DLD1 (cell line): ENCODE data around the gene SAMD4A.

Experiments used
- in situ Hi-C: cut with HindIII; loops from 2 replicates; pipeline ENCODE4 v1.10.0; 2017; ENCODE audit warnings: low sequenced_read_pairs

Gene SAMD4A

DNA sequence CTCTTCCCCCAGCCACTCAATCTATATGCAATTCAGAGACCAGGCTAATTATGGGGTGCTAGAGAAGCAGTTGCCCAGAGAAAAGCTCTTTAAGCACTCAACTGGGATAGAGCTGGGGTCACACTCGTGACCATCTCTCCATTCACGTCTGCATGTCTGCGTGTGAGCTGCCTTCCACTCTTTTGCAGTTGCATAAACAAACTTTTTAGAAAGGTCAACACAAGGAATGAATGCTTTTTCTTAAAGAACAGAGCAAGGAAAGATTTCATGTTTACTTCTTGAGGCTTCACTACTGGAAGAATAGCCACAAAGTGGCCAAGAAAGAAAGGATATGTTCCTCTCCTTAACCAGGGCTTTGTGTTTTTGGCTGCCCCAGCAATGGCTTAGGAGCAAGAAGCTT is 151.1 kb downstream of the SAMD4A start:
- in situ Hi-C loops, result no loop called here

DNA sequence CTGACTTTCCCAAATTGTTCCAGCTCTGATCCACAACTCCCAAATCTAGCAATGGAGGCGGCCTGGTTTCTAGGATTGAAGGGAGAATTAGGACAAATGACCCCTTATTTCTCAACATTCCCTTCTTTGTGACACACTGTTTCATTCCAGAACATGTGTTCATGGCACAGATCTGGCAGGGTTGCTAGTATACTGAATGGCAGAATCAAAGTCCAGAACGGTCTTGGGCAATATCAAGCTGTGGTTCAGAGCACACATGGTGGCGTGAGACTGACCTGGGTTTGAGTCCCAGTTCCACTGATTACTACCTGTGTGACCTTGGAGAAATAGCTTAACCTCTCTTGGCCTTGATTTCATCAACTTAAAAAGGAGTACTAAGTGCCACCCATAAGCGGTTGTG is 152.5 kb downstream of the SAMD4A start:
- in situ Hi-C loops, result no loop called here

DNA sequence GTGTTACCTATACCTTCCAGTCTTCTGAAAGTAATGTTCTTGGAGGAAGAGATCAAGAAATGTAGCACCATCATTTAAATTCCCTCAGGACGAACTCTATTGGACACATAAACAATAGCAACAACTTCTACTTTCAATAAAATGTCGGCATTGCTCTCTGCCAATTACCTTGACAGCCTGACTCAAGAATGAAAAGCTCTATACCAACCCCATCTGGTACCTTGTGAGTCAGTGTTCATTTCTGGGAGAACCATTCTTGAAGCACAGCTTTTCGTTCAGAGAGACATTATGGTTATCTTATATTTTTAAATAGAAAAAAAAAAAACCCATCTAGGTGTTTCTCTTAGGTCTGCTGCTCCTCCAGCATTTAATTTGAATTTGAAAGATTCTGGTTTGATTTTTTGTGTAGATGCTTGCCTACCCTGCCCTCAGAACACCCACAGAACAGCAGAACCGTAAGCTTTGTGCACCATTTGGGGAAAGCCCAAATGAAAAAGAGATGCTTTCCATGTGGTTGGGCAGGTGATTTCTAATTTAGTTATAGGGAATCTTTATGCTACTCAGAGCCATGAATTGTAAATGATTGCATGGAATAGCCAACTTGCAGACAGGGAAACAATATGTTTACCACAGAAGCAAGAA is 156.0 kb downstream of the SAMD4A start:
- in situ Hi-C loops, result no loop called here

DNA sequence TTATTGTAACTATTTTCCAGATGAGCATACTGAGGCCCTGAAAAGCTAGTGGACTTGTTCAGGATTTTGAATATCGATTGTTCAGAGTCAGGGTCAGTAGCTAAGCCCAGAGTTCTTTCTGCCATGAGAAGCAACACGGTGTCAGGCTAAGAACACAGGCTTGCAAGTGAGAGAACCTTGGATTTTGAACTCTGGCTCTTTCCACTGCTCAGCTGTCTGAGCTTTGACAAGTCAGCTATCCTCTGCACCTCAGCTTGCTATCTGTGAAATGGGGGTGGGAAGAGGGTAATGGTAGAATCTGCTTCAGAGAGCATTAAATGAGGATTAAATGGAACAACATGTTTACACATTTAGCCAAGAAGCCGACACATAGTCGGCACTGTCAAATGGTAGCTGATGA is 157.2 kb downstream of the SAMD4A start:
- in situ Hi-C loops, result no loop called here

DNA sequence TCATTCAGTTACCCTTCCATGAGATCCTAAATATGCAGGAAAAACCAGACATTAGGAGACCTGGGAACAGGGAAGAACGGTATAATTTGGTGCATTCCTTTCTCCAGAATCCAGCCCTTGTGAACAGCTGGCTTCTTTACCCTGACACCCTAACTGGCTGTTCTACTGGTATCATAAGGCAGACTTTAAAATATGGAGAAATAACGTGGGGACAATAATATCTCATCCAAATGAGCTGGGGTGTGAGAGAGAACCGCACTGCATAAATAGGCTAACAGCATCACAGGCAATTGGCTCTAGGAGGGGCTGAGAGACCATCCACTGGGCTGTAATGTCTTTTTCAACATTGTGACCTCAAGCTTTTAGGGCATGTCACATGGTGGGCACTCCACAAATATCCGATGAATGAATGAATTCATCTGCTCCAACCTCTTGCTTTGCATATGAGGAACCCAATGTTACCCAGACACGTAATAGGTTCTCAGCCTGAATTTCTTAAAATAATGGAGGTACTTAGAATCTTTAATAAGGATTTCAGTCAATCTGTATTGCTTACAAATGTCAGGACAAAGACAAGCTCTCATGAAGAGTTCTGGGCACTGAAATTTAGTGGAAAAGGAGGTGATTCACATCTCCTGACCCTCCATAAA is 157.9 kb downstream of the SAMD4A start:
- in situ Hi-C loops, result no loop called here

DNA sequence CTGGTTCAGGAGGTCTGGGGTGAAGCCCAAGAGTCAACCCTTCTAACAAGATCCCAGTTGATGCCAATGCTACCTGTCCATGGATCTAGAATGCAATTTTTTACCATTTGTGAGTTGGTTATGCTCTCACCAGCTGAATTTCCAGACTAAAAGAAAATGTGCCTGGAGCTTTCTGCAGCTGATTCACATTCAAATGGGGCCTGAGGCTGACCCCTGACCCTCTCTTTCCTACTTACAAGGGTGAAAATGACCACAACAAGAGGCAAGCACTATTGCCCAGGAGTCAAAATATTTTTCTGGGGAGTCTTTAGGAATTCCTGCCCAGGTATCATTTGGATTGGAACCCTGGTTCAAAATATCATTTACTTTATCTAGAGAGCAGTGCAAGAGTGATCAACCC is 159.1 kb downstream of the SAMD4A start:
- in situ Hi-C loops, result no loop called here

DNA sequence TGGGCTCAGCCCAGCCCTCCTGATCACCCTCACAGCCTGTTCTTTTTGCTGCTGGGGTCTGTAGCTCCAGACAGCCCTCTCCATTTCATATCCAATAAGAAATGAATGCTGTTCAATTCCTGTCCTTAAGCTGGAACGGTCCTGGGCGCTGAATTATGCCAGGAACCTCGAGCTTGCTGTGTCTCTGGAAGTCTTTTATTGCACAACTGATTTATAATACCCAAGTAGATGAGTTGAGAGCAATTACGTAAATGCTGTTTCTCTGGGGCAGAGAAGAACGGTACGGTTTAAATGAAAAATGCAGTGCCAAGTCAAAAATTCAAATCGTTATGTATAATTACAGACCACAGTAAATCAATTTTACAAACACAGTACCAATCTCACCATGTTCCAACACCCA is 161.0 kb downstream of the SAMD4A start:
- in situ Hi-C loops, result no loop called here

DNA sequence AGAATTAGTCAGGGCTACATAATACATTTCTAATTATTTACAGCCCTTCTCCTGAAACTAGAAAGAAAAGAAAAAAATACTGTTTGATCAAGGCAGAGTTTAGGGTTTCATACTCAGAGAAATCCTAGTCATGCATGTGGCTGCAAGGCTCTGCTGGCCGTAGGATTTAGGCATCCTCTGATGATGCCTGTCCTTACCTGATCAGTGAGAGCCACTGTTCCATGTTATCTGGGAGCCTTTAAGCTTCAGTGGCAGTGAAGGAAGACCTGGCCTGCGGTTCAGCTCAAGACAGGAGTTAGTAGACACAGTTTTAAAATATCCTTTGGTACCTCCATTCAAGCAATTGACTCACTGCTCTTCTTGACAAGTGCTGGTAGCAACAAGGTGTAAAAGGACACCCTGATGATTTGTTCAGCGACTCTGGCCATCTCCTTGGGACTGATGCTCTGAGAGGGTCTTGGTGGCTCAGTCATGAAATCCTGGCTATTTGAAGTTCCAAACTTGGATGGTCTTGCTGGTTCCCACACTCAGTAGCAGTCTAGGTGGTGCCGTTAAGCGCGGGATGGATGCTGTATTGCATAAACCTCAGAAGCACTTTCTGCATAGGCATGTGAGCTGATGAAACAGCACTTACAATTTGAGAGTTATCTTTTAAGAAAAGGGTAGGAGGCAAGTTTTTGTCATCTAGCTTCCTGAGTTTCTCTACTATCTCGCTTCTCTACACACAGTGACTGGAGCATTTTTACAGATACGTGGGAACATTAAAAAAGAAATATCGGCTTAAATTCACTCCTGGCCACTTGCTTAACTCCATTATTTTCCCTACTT is 162.0 kb downstream of the SAMD4A start:
- in situ Hi-C loops, result no loop called here

DNA sequence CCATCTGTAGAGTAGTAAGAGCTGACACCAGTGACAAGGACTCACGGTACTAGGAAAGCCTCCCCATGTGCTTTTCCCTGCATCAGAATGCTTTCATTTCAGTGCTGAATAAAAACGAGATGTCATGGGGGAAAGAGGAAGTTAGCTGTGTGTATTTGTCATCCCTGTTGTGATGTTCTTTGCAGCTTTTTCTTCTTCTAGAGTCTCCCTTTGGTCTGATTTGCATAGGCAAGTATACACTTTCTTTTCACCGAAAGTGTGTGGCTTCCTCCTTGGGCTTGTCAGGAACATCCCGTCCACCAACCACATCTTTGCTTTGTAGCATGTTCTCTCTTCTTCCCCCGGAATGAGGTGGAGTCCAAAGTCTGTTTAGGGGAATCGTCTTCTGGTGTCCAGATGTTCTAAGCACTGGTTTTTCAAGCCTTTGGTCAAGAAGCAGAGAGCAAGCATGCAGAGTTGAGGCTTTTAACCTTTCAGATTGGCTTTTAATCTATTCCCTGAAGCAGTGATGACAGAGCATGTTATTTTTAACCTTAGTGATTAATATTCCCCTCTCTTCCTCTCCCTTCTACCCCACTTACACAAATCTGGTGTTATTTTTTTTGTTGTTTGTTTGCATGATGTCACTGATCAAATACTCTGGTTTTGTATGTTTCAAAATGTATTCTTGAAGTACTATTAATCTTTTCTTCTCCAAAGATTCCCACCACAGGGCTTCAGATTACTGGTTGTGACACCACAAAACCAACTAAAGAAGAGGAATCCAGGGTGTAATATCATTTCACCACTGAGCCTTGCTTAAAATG is 163.4 kb downstream of the SAMD4A start:
- in situ Hi-C loops, result no loop called here

DNA sequence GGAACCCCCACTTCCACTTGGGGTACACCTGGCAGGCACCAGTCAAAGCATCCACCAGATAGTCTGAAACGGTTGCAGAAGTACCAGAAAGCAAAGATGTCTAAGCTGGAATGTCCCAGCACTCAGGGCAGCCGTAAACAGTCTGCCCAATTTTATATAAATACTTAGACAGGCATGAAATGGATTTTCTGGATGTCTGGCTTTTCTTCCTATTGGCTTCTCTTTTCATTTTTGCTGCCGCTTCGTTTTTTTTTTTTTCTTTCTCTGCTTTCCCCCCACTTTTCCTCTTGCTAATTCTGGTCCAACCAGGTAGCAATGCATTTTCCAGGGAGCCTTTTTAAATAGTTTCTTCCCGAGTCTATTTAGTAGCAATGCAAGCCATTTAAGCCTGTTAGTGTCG is 168.0 kb downstream of the SAMD4A start:
- in situ Hi-C loops, result no loop called here

DNA sequence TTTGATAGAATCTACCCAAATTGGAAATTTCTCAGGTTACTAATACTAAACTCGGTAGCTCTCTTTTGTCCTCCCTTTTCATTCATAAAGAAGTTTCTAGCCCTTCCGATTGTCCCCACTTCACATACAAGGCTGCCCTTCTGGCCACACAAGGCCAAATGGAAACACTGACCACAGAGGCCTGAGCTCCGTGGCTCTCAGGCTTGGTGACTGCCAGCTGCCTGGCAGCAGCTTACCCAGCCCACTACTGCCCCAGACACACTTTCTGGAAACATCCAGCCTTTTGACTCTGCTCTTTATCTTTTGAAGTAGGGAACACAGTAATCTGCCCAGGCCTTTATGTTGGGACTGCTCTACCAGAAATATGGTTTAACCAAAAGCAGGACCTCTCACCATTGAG is 168.5 kb downstream of the SAMD4A start:
- in situ Hi-C loops, result no loop called here

DNA sequence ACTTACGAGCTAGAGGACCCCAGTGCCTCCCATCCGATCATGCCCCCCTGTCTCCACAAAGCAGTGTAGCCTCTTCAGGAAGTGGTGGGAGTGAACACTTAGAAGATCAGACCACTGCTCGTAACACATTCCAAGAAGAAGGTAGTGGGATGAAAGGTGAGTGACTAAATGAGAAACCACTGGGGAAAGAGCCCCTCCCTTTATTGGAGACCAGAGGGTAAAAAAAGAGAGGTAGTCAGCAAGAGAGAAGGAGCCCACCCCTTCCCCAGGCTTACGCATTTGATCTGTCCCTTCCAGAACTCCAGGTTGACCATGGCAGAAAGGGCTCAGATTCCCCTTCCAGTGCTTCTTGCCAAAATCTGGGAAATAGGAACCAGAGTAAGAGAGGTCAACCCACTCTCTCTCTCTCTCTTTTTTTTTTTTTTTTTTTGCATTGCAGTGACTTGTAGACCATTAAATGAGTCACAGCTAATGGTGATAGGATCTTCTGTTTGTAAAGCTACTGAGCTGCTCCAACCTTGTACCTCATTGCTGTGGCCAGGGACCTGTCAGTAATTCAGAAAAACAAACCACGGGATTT is 170.3 kb downstream of the SAMD4A start:
- in situ Hi-C loops, result no loop called here

DNA sequence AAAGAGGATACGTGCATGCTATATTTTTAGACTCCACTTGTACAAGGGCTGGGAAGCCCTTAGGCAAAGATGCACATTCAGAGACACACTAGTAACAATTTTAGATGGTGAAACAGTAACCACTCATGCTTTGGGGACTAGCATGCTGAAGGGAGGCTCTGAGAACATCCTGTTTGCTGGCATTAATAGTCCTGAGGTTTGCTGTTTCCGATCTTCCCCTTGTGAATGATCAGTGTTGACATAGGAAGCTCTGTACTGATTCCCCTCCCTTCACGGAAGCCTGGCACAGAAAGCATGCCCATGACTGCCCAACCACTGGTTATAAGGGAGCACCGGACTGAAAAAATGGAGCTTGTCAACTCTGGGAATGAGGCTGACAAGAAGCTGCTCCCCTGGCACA is 171.1 kb downstream of the SAMD4A start:
- in situ Hi-C loops, result no loop called here

DNA sequence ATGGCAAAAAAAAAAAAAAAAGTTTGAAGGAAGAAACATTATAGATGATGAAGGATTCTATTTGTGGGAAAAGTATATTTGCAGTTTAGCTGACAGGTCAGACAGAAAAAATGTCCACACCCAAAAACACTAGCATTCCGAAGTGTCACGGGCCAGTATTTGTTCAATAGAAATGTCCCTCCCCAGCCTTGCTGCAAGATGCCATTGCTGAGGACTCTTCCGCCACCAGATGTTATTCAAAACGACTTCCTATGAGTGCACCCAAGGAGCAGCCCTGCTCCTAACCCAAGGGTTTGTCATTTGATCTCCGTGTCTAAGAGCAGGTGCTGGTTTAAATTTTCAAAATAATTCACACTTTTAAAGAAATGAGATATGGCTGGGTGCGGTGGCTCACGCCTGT is 172.6 kb downstream of the SAMD4A start:
- in situ Hi-C loops, result no loop called here

DNA sequence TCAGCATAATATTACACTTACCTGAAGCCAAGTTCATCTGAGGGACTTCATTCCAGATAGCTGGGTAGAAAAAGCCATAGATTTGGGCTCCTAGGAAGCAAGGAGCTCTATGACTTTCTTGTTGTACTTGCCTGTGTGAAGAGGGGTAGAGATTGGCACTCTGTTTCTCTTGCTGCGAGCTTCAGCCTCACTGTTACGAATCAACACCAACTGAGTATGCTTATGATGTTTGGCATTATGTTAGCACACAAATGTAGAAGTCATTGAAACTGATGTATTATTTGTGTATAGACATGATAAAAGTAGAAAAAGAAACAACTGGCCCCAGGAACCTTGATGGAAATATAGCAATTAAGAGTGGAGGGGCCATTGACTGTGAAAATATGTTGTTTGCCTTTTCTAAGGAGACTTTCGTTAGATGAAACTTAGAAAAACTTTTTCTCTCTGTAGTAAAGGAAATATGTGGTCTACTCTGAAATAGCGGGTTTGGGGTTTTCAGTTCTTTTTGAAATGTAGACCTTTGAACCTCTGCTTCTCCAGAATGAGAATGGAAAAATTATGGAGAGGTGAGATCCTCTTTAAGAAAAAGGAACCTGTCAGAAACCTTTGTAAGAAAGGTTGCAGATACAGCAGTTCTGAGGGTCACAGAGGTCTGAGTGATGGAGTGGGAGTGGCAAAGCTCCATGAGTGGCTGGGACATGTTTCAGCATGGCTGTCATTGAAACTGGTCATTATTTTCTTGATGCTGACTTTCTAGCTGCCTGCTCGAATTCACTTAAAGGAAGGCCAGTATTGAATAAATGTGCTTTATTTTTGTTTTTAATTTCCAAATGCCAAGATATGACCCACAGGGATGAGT is 175.8 kb downstream of the SAMD4A start:
- in situ Hi-C loops, result no loop called here

DNA sequence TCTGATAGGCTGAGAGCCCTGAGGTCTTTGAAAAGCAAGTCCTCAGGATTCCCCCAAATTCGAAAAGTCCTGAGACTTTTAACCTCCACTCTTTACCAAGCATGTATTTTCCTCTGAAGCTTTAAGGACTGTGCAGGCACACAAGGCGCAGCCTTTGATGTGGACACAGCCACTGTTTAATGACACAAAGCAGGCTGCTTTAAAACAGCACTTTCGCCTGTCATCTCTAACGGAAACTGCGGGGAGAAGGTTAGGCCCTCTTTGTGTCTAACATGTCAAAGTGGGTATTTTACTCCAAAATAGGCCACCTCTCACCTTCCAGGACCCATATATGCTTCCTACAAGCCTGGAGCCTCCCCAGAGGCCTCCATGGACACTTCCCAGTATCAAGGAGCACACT is 176.5 kb downstream of the SAMD4A start:
- in situ Hi-C loops, result no loop called here

DNA sequence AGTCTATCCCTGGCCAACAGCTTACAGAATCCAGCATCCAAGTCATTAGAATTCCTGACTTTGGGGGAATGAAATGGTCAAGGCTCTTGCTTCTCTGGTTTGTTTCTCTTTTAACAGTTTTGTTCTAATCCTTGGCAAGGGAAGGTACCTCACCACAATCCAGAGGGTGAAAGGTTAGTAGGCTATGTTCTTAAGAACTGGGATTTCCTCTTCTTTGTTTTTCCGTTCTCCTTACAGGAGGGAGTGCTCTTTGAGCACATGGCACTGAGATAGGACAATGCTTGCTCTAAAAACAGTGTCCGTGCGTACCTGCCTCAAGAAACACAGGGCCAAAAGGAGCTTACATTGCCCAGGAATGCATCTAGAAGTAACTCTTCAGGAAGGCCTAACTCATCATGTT is 179.1 kb downstream of the SAMD4A start:
- in situ Hi-C loops, result no loop called here

DNA sequence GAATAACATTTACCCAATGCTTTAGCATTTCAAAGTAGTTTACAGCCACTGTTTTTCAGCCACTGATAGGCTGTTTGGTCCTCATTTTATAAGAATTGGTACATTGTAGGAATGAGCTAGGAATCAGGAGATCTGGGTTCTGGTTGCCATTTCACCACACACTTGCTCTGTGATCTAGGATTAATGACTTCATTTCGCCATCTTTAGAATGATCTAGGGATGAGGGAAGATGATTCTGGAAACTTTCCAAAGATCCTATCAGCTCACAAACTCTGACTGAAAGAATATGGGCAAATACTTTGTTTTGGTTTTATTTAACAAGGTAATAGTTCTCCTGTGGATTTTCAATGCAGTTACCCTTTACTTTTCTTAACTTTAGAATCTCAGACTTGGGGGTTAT is 180.7 kb downstream of the SAMD4A start:
- in situ Hi-C loops, result no loop called here

DNA sequence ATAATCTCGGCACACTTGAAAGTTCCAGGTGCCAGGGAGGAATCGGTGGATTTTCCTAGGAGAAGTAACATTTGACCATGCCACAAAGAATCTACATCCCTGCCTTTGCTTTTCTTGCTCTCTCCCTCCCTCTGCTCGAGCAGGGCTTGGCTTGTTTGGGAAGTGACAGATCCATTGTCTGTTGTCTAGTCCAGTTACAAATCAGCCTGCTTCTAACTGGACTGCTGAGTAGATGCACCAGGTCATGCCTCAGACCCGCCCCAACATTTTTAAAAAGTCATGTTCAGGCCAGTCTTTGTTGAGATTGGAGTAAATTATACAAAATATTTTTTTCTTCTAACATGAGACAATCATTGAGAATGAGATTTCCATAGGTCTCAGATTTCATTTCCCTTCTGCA is 182.3 kb downstream of the SAMD4A start:
- in situ Hi-C loops, result no loop called here

DNA sequence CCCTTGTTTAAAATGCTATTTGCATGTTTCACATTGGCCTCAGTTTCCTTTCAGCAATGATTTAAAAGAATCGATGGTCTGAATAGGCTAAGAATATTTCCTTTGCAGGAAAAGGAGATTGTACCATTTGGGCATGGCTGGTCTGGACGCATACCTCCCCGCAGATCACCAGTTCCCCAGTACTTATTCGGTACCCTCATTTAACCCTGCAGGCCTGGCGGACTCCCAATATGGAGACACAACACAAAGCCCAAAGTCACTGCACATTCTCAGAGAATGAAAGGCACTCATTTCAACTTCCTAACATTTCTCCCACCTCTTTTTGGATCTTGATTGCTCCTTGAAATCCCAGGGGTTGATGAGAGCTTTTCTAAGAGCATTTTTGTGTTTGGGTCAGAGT is 182.8 kb downstream of the SAMD4A start:
- in situ Hi-C loops, result no loop called here
